NCI-H524 treated with DMSO at 0.1 percent for 48 hours (cell line): ENCODE data around the gene DDB1.

Experiments
- DNase-seq: peaks from one replicate; lab custom pipeline; 2025; lab: John Stamatoyannopoulos, UW

DDB1 gene

DNA sequence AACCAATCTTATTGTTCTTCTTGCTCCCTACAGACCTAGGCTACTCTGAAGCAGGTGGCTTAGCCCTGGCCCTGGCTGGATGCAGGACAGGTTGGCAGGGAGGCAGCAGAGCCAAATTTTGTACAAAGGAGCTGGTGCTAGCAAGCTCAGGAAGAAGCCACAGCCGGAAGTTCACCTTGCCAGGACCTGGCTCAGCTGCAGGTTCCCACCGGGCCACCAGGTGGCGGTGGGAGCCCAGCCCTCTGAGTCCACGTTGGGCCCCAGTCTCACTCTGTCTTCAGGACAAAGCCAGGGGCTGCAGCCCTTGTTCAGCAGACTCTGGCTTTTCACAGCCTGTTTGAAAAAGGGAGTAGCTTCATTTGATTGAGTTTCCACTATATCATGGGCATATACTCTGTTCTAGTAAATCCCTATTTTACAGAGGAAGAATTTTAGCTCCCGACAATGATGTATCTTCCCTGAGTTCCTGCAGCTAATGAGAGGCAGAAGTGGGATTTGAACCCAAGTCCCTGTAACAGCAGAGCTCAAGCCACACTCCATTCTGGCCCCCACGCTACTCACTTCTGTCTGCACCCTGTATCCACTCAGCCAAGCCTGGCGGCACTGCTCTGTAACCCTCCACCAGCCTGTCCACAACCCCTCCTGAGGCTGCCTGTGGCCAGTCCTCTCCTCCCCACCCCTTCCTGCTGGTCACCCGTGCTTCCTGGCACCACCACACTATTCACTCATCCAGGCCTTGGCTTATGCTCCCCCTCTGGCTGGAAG, 3.4 kb upstream of the DDB1 start:
- DNase-seq, result peak; percentile 20

DNA sequence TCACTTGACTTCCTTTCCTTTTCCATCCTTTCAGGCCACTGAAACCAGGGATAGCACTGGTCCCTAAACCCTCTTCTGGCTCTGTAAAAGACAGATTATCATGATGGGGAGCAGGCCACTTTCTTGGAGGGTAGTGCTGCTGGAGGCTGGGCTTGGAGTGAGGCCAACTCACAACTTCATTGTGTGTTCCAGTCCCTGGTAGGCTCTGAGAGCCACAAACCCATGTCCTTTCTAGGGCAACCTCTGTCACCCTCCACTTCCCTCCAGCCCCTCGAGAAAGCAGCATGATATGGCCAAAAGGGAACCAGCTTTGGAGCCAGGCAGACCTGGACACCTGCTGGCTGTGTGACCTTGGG, 2.4 kb upstream of the DDB1 start:
- no peak for DNase-seq

DNA sequence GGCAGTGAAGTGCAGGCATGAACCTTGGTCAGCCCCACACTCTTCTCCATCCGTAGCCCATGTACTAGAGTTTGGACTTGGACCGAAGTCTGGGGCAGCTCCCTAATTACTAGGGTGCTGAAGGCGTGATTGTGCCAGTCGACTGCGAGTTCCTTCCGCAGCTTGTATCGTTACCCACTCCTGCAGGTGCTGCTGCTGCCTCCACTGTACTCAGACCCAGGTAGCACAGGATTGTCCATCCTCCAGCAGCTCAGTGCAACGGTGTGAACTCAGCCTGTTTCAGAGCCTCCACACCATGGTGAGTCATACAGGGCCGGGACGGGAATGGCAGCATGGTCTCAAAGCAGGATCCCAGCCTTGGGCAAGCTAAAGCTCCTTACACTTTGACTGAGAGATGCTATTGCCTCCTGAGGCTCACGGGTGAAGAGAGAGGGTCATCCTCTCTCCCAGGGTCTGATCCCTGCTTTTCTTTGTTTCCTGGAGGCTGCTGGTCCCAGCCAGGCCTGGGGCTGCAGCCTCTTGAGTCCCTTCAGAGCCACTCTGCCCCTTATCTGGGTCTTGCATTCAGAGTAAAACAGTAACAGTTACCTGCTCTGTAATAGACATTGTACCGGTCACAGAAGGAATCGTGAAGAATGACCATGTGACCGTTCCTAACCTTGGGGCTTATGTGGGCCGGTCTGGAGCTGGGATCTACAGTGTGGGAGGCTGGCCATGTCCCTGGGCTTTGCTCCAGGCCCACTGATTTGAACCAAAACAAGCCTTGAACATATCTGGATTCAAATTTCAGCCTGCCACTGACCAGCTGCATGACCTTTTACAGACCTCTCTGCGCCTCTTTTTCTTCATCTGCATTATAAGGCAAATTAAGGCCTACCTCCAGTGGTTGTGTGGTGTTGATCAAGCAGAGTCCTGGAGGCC, 1.8 kb upstream of the DDB1 start:
- DNase-seq, result no peak

DNA sequence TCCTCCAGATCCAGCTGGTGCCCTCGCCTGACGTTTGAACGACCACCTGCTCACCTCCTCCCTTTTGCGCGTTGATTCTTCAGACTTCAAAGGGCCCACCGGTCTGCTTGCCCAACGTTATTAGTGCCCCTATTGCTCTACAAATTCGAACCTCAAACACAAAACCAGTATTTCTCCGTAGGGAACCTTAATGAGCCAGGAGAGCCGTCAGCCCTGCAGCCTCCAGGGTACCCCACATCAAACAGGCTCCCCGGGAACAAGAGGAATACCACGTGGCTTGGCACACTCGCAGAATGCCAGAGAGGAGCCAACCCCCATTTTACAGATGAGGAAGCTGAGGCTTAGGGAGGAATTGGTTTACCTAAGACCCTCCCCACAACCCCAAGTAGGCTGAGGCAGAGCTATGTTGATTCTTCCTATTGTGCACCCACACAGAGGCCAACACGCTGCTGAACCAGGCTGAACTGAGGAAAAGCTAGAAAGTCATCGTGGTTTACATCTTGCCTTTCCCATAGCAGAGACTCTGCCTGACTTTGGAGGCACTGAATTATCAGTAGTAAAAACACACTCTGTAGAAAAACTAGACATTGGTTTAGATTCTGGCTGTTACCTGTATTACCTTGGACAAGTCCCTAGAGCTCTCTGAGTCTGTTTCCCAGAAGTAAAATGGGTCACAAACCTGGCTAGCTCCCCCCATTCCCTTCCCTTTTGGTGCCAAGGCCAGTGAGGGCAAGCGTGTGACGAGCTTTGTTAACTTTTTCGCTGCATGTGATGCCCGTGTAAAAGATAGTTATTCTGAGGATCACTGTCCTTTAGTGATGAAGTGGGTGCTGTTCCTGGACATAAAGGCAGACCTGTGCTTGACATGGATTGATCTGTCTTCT, 887 bp upstream of the DDB1 start:
- DNase-seq, result no peak

DNA sequence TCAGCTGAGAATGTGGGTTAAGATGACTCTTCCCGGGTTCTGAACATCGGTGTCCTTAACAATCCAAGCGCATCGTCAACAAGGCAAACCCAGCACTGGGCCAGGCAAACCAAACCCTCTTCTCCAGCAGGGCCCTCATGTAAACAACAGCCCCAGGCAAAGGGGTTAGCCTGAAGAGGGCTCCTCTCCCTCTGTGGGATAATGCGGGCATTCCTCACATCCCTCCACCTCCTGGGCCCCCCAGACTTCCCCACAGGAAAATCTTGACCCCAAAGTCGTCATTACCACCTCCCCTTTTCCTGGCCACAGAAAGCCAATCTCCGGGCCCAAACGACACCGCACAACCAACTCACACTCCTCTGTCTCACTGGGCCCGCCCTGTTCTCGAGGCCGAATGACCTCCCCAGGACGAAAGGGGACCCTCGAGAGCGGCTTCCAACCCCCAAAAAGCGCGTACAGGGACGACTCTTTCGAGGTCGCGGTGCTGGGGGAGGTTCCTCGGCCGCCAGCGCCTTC, 566 bp downstream of the DDB1 start:
- no peak for DNase-seq

DNA sequence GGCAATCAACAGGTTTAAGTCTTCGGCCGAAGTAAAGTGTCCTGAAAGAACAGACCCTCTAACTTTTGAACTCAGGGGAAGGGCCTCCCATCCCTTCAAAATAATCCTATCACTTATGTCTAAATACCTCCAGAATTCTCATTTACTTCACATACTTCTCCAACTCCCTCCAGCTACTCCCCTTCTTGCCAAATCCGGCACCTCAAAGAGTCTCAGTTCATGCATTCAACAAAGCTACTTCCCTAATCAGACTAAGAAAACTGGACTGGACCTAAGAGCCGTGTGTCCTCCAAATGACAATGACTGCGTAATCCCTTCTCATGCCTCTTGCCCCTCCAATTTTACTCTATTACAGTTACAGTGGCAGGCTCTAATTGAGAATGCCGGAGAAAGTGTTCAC, 1.3 kb downstream of the DDB1 start:
- DNase-seq, result no peak

DNA sequence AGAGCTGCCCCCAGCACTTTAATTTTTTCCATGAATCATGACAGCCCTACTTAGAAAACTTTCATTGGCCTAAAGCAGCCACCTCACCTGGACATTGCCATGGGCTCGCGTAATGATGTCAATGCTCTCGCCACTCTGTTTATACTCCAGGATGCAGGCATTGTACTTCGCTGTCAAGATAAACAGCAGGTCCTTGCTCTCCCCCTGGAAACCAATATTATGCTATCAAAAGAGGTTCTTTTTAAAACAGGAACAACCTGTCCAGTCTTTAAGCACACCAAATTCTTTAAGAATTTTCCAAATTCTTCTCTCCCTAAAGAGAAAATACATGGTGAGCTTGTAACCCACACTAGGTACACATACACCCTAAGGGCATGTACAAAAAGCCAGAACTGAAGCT, 3.0 kb downstream of the DDB1 start:
- no peak for DNase-seq

DNA sequence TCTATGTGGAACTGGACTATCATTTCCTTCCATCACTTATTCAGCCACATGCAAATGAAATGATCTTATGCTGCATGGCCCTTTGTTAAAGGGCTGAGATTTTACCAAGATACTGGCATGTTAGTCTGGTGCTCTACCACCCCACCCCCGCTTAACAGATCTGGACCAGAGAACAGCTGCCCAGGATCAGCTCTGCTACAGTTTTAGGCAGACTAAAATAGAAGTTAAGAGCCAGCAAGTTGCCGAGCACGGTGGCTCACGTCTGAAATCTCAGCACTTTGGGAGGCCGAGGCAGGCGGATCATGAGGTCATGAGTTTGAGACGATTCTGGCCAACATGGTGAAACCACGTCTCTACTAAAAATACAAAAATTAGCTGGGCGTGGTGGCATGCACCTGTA, 4.6 kb downstream of the DDB1 start:
- no peak for DNase-seq

DNA sequence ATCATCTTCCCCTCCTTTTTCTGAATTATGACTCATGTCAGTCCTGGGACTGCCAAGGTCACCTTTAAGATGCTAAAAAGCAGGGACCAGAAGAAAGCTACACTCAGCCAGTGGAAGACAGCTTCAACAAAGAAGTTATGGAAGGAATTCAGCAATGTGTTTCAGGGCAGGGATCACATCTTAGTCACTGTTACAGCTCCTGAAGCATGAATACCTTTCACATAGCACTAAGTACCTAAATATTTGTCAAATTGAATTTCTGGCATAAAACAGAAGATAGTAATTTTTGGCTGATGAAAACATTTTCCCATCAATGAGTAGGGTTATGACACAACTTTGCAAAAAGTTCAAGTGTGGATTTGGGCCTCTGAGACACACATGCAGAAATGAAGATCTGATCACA, 5.2 kb downstream of the DDB1 start:
- DNase-seq, result no peak

DNA sequence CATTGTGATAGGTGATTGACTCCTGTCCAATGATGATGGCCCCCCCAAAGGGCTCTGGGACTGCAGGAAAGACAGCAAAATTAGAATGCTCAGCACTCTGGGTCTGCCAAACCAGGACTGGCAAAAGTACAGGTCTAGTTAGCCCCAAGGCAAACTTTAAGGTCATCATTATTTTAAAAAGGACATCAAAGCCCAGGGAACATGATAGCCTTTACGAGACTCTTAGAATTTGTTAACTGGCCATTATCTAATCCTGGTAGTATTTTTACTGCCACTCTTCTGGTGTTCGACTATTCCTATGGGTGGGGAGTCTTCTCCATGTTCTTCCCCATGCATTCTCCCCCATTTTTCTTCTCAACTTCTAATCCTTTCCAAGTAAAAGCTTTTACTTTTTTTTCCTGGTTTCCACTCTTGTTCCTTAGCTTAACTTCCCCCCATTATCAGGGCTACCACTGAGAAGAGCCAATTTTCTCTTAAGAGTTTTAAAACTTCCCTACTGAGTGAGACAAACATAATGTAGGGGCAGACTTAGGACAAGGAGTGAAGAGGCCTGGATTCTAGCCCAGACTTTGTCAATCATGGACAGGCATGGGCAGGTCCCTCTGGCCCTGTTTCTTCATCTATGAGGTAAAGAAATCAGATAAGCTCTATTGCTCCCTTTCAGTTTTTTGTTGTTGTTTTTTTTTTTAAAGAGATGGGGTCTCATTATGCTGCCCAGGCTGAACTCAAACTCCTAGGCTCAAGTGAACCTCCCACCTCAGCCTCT, 7.1 kb downstream of the DDB1 start:
- no peak for DNase-seq

DNA sequence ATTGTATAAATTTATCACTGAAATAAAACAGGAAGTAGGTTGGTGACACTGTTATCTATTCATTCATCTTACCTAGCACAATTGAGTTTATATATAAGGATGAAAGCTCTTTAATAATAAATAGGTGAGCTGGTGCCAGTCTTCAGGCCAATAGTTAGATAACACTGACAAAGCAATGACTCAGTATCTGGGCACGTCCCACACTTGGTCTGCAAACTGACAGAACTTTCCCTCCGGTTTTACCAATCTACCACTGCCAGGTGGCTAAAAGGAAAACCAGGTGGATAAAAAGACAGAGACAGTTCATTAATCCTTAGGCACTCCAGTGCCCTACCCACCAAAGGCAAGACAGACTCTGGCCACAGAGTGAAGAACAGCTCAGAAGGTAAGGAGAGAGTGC, 17.6 kb downstream of the DDB1 start:
- no peak for DNase-seq

DNA sequence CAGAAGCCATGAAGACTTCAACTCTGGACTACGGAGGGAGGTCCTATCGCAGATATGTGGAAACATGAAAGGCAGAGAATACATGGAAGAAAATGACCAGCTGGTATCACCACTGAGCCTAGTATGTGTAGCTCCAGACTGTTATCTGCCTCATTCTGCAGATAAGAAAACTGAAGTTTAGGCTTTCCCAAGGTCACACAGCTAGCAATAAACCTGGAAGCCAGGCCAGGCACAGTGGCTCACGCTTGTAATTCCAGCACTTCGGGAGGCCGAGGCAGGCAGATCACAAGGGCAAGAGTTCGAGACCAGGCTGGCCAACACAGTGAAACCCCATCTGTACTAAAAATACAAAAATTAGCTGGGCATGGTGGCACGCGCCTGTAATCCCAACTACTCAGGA, 22.2 kb downstream of the DDB1 start:
- no peak for DNase-seq

DNA sequence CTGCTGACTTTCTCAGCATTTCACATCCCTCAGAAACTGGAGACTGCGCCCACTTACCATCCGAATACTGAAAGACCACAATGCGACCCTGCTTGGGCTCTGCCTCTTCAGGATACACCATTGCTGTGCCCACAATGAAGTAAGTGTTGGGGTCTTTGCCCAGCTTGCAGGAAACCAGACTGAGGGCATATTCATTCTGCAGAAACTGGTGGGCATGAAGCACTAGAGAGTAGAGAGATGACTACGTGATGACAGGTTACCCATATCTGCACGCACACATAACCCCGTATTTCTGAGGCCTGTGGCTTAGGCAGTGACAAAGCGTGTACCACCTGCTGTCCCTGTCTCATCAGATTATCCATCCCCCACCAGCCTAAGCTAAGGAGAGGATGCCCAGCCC, 23.2 kb downstream of the DDB1 start:
- DNase-seq, result no peak

DNA sequence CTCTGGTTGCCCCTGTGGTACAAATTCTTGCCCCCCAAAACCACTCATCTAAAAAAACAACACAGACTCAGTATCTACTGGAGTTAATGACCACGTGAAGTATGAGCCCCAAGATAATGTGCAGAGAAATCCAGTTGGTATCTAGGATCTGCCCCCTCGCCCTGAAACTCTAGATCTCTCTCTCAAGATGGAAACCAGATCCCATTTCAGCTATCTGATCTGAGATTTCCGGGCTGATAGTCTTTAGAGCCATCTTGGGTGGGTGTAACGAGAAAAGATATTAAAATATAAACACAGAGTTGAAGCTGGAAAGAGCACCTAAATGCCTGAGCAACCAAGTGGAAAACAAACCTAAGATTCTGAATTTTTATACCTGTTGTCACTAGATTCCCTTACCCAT, 23.8 kb downstream of the DDB1 start:
- DNase-seq, result no peak

DNA sequence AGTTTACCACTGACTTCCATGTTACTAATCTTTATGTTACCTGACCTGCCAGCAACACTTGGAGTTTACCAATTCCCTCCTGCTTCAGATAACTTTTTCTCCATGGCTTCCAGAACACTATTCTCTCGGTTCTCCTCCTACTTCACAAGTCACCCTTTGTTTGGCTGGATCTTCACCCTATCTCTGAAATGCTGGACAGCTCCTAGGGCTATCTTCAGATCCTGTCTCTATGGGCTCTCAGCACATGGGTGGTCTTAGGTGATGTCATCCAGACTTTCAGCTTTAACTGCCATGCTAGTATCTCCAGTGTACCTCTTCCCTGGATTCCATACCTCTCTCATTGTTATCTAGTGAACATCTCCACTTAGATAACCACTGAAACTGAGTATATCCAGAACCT, 25.6 kb downstream of the DDB1 start:
- DNase-seq, result no peak

DNA sequence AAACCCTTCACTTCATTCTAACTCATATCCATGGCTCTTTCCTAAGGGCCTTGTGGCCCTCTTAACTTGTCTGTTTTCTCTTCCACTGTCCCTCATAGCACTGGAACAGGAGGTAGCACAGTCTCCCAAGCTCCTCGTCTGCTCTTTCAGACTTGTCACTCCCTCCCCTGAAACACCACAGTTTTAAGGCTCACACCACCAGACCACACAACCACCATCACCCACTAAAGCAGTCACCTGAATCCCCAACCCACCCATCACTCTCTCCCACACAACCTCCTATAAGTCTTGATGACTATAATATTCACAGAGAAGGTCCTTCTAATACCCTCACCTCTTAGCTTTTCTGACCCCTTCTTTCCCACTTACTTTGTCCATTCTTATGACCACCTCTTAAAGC, 26.7 kb downstream of the DDB1 start:
- no peak for DNase-seq

DNA sequence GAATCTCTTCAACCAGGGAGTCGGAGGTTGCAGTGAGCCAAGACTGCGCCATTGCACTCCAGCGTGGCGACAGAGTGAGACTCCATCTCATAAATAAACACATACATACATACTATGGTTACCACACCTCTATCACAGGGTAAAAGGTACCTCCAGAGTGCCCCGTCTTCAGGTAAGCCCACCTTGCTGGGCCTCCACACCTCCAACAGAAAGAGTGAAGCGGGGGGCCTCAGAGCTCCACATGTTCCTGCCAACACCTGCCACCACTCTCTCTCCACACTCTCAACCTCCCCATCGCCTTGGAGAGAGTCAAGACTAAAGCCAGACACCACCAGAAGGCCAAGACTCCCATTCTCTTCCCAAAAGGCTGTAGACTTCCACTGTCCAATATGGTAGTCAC, 27.5 kb downstream of the DDB1 start:
- no peak for DNase-seq

DNA sequence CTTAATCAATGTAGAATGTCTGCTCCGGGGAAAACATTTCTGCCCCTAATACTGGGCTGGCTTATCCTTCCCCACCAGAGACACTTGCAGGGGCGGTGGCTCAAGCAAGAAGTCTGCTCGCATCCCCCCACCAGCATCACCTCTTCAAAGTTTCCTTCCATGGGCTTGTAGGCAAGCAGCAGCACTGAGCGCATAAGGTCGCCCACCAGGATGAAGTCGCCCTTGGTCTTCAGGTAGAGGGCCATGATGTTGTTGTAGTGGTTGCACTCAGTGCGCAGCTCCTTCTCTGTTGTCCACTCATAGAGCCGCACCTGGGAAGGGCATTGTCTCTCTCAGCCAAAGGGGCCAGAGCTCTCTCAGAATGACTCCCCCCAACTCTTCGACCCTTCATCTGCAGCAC, 29.2 kb downstream of the DDB1 start:
- DNase-seq, result no peak

DNA sequence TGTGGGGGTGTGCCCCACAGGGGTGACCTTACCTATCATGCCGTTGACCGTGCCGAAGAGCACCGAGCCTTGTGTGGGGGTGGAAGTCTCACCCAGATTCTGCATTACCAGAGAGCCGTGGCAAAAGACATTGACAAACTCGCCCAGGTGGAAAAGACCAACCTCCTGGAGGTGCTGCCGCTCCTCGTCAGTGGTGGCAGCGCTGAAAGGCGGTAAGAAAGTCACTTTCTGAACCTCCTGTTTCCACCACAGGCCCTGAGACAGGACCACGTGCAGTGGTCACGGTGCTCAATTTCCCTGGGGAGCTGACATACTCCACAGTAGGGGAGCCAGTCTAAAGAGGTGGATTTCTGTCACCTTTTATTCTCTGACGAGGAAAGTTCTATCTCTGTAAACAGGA, 30.4 kb downstream of the DDB1 start:
- no peak for DNase-seq

DNA sequence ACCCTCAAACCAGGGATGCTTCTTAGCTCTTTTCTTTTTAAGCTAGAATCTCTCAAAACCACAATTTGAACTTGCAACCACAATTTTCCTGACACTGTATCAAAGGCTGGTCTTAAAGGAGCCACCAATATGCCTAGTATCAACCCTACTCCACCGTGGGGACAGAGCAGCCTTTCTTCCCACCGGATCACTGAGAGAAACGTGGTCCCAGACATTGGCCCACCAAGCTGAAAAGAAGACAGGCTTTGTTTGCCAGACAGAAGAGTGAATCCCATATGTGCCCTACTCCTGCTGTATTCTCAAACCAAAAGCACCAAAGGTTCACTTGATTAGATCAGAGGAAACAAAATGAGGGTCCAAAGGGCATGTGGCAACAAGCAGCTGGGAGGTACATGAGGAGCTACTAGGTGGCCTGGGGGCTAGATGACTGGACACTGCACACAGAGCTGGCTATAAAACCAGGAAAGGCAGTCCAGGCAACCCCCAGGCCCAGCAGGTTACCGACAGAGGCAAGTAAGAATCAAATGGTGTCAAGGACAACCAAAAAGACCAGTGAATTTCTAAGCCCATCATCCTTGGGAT, 34.2 kb downstream of the DDB1 start:
- no peak for DNase-seq

DNA sequence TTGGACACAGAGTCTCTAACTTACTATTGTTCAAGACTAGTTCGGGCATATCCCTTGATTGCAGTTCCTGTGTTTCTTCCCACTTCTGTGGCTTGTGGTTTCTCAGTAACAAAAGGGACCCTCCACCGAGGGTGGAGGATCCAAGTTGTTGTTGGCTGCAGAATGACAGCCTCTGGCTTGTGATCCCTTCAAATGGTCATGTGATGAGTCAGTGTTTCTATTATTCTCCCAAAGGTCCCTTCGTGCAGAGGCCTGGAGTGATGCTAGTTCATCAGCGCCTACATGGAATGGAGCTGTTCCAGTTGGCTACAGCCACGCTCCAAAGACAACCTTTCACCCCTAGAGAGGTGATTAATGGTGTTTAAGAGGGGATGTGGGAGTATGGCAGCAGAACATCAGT, 35.2 kb downstream of the DDB1 start:
- DNase-seq, result no peak
